ENCODE measurements around the gene CEP85L.

CEP85L gene

GRCh38 chr6:118565311-118565960 is 86.0 kb downstream of the CEP85L start:
- TF ChIP-seq CTCF (IDR thresholded peaks at IDR 0.05; ENCODE audit: low read depth, low read length, missing control alignments), result peak; percentile 39
- in situ Hi-C loops (cut with HindIII; ENCODE audit: low sequenced_read_pairs), result no loop called here
- no peak for DNase-seq (ENCODE audit: low read depth)
- no peak overlapping the region for H3K4me3 ChIP-seq (ENCODE audit: low read depth, low read length)

- in situ Hi-C loops (cut with HindIII; ENCODE audit: low sequenced_read_pairs), result no loop called here
- no peak for DNase-seq (ENCODE audit: low read depth)
- H3K4me3 ChIP-seq (ENCODE audit: low read depth, low read length), result no peak overlapping the region
- no peak for TF ChIP-seq CTCF (IDR thresholded peaks at IDR 0.05; ENCODE audit: low read depth, low read length, missing control alignments)
Observed at GRCh38 chr6:118562959-118563358, 88.4 kb downstream of the CEP85L start.

GRCh38 chr6:118562248-118562647 is 89.1 kb downstream of the CEP85L start:
- no peak for TF ChIP-seq CTCF (IDR thresholded peaks at IDR 0.05; ENCODE audit: low read depth, low read length, missing control alignments)
- in situ Hi-C loops (cut with HindIII; ENCODE audit: low sequenced_read_pairs), result no loop called here
- DNase-seq (ENCODE audit: low read depth), result no peak

GRCh38 chr6:118559659-118560058 is 91.7 kb downstream of the CEP85L start:
- TF ChIP-seq CTCF (IDR thresholded peaks at IDR 0.05; ENCODE audit: low read depth, low read length, missing control alignments), result no peak
- in situ Hi-C loops (cut with HindIII; ENCODE audit: low sequenced_read_pairs), result no loop called here
- no peak overlapping the region for H3K4me3 ChIP-seq (ENCODE audit: low read depth, low read length)
- DNase-seq (ENCODE audit: low read depth), result no peak

More at GRCh38 chr6:118562248-118562647, 89.1 kb downstream of the CEP85L start:
- no peak overlapping the region for H3K4me3 ChIP-seq (ENCODE audit: low read depth, low read length)

- DNase-seq (ENCODE audit: low read depth), result no peak
- no peak overlapping the region for H3K4me3 ChIP-seq (ENCODE audit: low read depth, low read length)
- in situ Hi-C loops (cut with HindIII; ENCODE audit: low sequenced_read_pairs), result no loop called here
- no peak for TF ChIP-seq CTCF (IDR thresholded peaks at IDR 0.05; ENCODE audit: low read depth, low read length, missing control alignments)
Observed at GRCh38 chr6:118558464-118559217, 92.8 kb downstream of the CEP85L start.

GRCh38 chr6:118554698-118555097 is 96.7 kb downstream of the CEP85L start:
- no peak for TF ChIP-seq CTCF (IDR thresholded peaks at IDR 0.05; ENCODE audit: low read depth, low read length, missing control alignments)
- no peak overlapping the region for H3K4me3 ChIP-seq (ENCODE audit: low read depth, low read length)
- DNase-seq (ENCODE audit: low read depth), result no peak
- in situ Hi-C loops (cut with HindIII; ENCODE audit: low sequenced_read_pairs), result no loop called here

Measured in astrocyte of the cerebellum (primary cell).